Dermis blood vessel endothelial cell (primary cell): ENCODE measurements around the gene TFRC. TPM values are rescaled to one million over a fixed set of nuclear protein-coding genes. Genes with fewer than 3 reads are reported as not detected.
"Not testable (repeated sequence)": the region's sequence is repeated elsewhere in the genome, so short reads cannot be mapped to it uniquely, and the experiment has no call there.

Experiments
- DNase-seq: peaks from one replicate; pipeline ENCODE4 v3.0.0; 2010
- total RNA-seq: library from RNA; depleted of rRNA; stranded (reverse); fragments of >200 nt; gene quantifications from 2 replicates; pipeline ENCODE4 v1.2.3, GENCODE V29; 2014

The TFRC gene
- total RNA-seq, 1 donor from 2014 or later: 96.3 TPM

- DNase-seq: peak; percentile 54
These were observed 672 bp downstream of the TFRC start for GRCh38 chr3:196081002-196081833.

DNA sequence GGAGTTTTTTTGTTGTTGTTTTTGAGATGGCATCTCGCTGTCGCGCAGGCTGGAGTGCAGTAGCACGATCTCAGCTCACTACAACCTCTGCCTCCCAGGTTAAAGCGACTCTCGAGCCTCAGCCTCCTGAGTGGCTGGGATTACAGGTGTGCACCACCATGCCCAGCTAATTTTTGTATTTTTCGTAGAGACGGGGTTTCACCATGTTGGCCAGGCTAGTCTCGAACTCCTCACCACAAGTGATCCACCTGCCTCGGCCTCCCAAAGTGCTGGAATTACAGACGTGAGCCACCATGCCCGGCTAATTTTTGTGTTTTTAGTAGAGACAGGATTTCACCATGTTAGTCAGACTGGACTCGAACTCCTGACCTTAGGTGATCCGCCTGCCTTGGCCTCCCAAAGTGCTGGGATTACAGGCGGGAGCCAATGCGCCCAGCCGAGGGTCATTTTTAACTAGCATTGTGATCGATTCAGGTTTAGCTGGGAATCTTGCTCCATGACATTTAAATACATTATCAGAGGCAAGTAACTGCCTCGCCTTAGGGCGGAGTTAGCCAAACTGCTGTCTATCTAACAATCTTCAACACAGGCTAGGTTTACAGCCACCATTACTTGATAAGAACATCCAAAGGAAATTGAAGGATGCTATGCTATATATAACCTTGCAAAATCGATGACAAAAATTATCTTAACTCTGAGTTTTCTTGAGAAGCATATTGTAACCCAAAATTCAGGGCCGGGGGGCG lies 1.6 kb downstream of the TFRC start:
- DNase-seq: not testable (repeated sequence)

DNA sequence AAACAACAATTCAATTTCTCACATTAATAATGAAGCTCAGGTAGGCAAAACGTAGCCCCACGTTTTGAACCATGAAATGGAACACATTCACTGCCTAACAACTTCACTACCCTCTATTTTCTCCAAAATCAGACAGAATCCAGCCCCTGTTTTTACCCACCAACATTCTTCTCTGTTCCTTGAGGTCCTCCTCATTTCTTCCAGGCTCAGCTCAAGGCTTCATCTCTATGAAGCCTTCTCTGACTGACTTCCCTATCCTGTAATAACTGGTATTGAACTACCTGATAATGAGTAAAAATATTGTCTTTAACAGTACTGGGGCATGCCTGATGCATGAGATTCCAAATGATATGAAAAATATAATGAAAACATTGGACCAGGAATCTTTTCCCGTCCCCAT lies 2.2 kb downstream of the TFRC start:
- no peak for DNase-seq

GRCh38 chr3:196075013-196075412 lies 6.9 kb downstream of the TFRC start:
- no peak for DNase-seq

DNA sequence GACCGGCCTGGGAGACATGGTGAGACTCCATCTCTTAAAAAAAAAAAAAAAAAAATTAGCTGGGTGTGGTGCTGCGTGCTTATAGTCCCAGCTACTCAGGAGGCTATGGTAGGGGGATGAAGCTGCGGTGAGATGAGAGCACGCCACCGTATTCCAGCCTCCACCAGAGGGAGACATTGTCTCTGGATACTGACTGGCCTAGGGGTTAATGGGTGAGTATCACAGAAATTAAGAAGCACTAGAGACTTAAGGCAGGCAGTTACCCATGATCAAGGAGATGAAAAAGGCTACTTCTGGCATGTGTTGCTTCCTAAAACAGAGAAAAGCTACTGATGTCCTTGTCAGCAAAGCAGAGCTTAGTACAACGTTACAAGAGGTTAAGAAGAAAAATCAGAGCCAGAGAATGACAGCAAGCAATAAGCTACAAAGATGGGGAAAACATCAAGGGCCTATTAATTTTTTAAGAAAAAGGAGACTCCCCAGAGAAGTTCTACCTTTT lies 8.6 kb downstream of the TFRC start:
- peak; percentile 82 for DNase-seq

- DNase-seq: no peak
These were observed 9.6 kb downstream of the TFRC start for GRCh38 chr3:196072313-196072712.

DNA sequence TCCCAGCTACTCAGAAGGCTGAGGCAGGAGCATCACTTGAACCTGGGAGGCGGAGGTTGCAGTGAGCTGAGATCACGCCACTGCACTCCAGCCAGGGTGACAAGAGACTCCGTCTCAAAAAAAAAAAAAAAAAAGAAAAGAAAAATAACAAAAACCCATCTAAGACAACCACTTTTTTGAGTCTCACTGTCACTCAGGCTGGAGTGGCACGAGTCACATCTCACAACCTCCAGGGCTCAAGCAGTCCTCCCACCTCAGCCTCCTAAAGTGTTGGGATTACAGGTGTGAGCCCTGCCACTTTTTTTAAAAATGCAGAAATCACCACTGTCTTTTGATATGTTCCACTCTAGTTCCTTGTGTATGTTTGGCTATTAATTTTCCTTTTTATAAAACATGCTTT lies 13.1 kb downstream of the TFRC start:
- DNase-seq: not testable (repeated sequence)

DNA sequence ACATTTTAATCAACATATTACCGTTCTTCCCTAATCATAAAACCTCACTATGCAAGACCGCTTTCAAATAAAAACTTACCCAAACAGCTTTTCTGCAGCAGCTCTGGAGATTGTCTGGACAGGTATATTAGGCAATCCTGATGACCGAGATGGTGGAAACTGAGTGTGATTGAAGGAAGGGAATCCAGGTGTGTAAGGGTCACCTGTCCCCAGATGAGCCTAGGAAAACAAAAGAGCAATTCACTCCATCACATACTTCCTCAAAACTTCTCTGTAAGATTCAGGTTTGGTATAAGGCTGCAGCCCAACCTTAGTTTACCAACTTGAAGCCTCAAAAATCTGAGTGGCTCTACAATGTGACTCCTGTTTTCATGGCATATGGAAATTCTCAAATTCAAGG lies 14.5 kb downstream of the TFRC start:
- DNase-seq: no peak

- DNase-seq: no peak
These were observed 17.9 kb downstream of the TFRC start for GRCh38 chr3:196063971-196064370.

DNA sequence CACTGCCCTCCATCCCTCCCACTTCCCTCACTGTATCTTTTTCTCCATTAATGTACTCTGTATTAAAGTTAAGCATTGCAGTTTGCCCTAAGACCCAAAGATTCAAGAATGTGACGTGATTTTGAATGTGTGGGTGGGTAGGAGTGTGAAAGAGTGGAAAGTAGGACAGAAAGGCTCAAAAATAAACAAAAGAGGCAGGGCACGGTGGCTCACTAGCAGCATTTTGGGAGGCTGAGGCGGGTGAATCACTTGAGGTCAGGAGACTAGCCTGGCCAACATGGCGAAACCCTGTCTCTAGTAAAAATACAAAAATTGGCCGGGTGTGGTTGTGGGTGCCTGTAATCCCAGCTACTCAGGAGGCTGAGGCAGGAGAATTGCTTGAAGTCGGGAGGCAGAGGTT lies 18.4 kb downstream of the TFRC start:
- no peak for DNase-seq

DNA sequence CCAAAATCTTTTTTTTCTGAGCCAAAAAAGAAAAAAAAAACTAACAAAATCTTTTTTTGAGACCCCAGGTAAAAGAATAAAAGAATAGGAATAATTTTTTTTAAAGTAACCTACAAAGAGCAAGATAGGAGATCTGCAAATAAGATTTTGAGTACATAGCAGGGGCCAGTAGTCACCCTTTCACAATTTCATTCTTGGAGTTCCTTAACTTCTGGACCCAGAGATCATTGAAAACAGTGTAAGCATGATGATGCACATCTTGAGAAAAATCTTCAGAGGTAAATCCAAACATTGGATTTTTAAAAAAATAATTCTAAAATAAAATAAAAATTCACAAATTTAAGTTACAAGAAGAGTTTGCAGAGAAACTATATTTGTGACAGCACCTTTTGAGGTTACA lies 18.8 kb downstream of the TFRC start:
- no peak for DNase-seq

- no peak for DNase-seq
These were observed 21.1 kb downstream of the TFRC start for GRCh38 chr3:196060834-196061233.

GRCh38 chr3:196057760-196058331 lies 24.0 kb downstream of the TFRC start:
- no peak for DNase-seq

DNA sequence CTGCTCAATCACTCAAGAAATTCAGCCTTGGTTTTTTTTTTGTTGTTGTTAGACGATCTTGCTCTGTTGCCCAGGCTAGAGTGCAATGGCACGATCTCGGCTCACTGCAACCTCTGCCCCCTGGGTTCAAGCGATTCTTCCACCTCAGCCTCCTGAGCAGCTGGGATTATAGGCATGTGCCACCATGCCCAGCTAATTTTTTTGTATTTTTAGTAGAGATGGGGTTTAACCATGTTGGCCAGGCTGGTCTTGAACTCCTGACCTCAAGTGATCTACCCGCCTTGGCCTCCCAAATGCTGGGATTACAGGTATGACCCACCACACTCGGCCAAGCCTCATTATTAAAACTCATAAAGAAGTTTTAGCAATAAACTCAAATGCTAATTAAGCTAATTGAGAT lies 25.5 kb downstream of the TFRC start:
- DNase-seq: not testable (repeated sequence)

GRCh38 chr3:196055683-196056270 lies 26.1 kb downstream of the TFRC start:
- DNase-seq: no peak

DNA sequence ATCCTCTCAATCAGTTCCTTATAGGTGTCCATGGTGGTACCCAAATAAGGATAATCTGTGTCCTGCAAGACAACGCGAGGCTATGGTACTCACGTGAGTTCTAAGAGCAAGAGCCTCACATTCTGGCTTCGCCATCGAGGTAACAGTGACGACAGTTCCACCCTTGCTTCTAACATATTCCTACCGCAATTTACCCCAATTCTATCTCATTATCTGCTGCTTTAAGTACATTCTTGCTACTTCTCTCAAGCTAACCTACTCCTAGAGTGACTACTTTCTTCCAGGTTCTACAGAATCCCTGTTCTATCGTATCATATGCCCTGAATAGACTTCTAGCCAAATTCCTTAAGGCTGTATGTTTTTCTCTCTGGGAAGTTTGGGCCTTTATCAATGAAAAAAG lies 26.6 kb downstream of the TFRC start:
- no peak for DNase-seq

DNA sequence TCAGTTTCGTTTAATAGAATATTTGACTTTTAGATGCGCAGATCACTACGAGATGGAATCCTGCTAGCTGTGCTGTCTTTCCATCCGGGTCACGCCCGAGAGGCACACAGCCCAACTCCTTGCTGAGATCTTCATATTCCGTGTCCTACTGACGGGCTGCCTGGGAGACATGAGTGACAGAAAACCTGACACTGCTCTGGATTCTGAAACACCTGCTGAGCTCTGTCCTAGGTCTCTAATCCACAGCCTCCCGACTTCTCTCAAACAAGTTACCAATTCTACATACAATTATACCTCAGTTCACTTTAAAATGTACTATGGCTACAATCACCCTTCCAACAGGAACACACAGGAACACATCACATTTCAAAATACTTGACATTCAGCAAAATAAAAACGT lies 27.2 kb downstream of the TFRC start:
- no peak for DNase-seq

DNA sequence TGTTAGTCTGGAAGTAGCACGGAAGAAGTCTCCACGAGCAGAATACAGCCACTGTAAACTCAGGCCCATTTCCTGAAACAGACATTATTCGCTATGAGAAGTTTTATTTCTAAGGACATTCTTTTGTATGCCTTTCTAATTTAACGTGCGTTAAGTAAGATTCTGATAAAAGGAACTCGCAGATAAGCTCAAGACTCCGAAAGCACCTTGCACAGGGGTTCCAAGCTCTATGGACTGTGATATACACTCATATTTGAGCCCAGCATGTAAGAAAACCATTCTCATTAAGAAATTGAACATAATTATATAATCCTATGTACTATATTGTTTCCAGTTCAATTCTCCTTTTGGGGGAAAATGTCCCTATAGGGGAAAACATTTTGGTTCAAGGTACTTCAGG lies 28.4 kb downstream of the TFRC start:
- DNase-seq: no peak

- DNase-seq: no peak
These were observed 30.4 kb downstream of the TFRC start for GRCh38 chr3:196051282-196052076.

DNA sequence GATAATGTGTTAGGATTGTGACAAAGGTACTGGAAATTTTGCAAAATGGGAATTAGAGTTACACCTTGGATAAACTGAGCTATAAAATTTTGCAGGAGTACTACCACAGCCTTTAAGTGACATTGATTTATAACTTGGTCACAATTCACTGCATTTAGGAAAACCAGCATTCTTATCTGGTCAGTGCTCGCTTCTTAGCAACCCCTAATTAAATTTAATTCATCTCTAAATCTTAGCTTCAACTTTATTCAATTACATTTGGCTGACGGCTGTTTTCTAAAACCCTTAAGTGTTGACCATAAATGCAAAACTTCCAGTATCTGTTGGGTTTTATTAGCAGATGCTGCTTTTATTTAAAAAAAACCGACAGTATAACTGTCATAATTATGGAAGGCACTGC lies 31.3 kb downstream of the TFRC start:
- DNase-seq: no peak

DNA sequence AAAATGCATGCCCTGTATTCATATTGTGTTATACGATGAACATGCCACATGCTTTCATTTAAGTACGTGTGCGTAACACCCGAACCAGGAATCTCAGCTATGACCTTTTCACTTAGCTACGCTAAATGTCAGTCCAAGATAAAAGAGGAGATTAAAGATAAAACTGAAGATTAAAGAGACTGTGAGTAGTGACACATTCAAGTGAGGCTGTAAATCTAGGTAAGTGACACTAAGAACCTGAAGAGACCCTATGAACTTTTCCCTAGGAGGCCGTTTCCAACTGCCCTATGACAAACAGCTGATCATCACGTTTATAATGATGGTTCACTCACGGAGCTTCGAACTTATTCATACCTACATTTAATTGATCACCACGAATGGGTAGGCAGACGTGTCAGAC lies 32.2 kb downstream of the TFRC start:
- no peak for DNase-seq

DNA sequence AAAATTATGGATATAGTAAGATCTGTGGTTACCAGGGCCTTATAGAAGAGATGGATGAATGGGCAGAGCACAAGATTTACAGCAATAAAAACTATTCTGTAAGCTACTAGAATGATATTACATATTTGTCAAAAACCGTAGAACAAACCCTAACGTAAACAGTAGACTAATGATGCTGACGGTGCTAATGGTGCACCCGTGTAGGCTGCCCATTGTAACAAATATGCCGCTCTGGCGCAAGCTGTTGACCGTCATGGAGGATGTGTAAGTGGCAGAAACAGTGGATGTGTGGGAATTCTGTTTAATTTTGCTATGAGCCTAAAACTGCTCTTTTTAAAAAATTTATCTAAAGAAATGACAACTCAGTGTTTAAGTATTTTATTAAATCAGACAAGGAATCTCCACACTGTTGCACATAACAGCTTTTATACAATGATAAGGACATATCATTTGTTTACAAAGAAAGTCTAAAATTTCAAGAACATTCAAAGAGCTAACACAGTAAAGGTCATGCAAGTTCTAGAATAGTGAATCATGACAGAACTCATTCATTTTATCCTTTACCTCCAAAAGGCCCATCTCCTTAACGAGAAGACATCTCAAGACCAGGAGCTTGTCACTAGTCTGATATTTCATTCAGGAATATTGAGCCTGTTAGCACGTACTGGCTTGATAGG lies 32.8 kb downstream of the TFRC start:
- no peak for DNase-seq
